ENCODE data around the gene TCL1A.
"Not testable (repeated sequence)": the region's sequence is repeated elsewhere in the genome, so short reads cannot be mapped to it uniquely, and the experiment has no call there.

The TCL1A gene

GRCh38 chr14:95733212-95733611, 19.3 kb upstream of the TCL1A start:
- Histone ChIP-seq H3K27me3 (ENCODE audit: control insufficient read depth, low read length) (peaks cover 22% of the 10 kb centered on the region), H4K20me1 (ENCODE audit: control insufficient read depth, insufficient read depth, low read depth, low read length) (no peaks in the 10 kb centered on the region), H3K4me3 (ENCODE audit: low read length) (no peak overlapping the region), H3K36me3 (ENCODE audit: control insufficient read depth, low read length) (no peaks in the 10 kb centered on the region), H3K4me1 (ENCODE audit: control insufficient read depth, low read length) (peaks cover 9% of the 10 kb centered on the region), H3K4me2 (ENCODE audit: low read length) (no peak overlapping the region), H3K79me2 (ENCODE audit: control insufficient read depth, low read length) (no peaks in the 10 kb centered on the region), H3K9me3 (ENCODE audit: control insufficient read depth, insufficient read depth, low read length) (peaks cover 1% of the 10 kb centered on the region), H3K9me2 (replicated peaks; ENCODE audit: control insufficient read depth, low read length) (no peaks in the 10 kb centered on the region), H3F3A (ENCODE audit: control insufficient read depth, insufficient read depth) (no peaks in the 10 kb centered on the region), H3K27ac (ENCODE audit: low read depth, low read length) (no peak overlapping the region)
- no peak for TF ChIP-seq EZH2phosphoT487 (IDR thresholded peaks at IDR 0.05; ENCODE audit: borderline replicate concordance, low read length)
- no peak for TF ChIP-seq CTCF (IDR thresholded peaks at IDR 0.05; ENCODE audit: low read depth, low read length, poor library complexity, severe bottlenecking)

- H3K79me2 ChIP-seq (ENCODE audit: control insufficient read depth, low read length) = no peaks in the 10 kb centered on the region
- H3K4me3 ChIP-seq (ENCODE audit: low read length) = no peak overlapping the region
- TF ChIP-seq EZH2phosphoT487 (IDR thresholded peaks at IDR 0.05; ENCODE audit: borderline replicate concordance, low read length) (no peak), CTCF (IDR thresholded peaks at IDR 0.05; ENCODE audit: low read depth, low read length, poor library complexity, severe bottlenecking) (no peak)
- H3K9me2 ChIP-seq (replicated peaks; ENCODE audit: control insufficient read depth, low read length) = no peaks in the 10 kb centered on the region
- no peak overlapping the region for H3K27ac ChIP-seq (ENCODE audit: low read depth, low read length)
- H3K27me3 ChIP-seq (ENCODE audit: control insufficient read depth, low read length) = peaks cover 13% of the 10 kb centered on the region
- H3F3A ChIP-seq (ENCODE audit: control insufficient read depth, insufficient read depth) = no peaks in the 10 kb centered on the region
- H3K4me2 ChIP-seq (ENCODE audit: low read length) = no peak overlapping the region
- H3K9me3 ChIP-seq (ENCODE audit: control insufficient read depth, insufficient read depth, low read length) = no peaks in the 10 kb centered on the region
- peaks cover 9% of the 10 kb centered on the region for H3K4me1 ChIP-seq (ENCODE audit: control insufficient read depth, low read length)
- no peaks in the 10 kb centered on the region for H3K36me3 ChIP-seq (ENCODE audit: control insufficient read depth, low read length)
- no peaks in the 10 kb centered on the region for H4K20me1 ChIP-seq (ENCODE audit: control insufficient read depth, insufficient read depth, low read depth, low read length)
Observed at GRCh38 chr14:95730126-95730525, 16.2 kb upstream of the TCL1A start.

- H4K20me1 ChIP-seq (ENCODE audit: control insufficient read depth, insufficient read depth, low read depth, low read length); H3K9me2 ChIP-seq (replicated peaks; ENCODE audit: control insufficient read depth, low read length); H3K4me3 ChIP-seq (ENCODE audit: low read length); H3K9me3 ChIP-seq (ENCODE audit: control insufficient read depth, insufficient read depth, low read length); H3K36me3 ChIP-seq (ENCODE audit: control insufficient read depth, low read length); H3K4me1 ChIP-seq (ENCODE audit: control insufficient read depth, low read length); H3K79me2 ChIP-seq (ENCODE audit: control insufficient read depth, low read length); H3K4me2 ChIP-seq (ENCODE audit: low read length); H3K27ac ChIP-seq (ENCODE audit: low read depth, low read length); H3F3A ChIP-seq (ENCODE audit: control insufficient read depth, insufficient read depth): not testable (repeated sequence)
- peaks cover 13% of the 10 kb centered on the region for H3K27me3 ChIP-seq (ENCODE audit: control insufficient read depth, low read length)
Observed at GRCh38 chr14:95729402-95730028, 15.6 kb upstream of the TCL1A start.

GRCh38 chr14:95727056-95727700, 13.3 kb upstream of the TCL1A start:
- Histone ChIP-seq H3K27ac (ENCODE audit: low read depth, low read length) (no peak overlapping the region), H3K9me2 (replicated peaks; ENCODE audit: control insufficient read depth, low read length) (no peaks in the 10 kb centered on the region), H4K20me1 (ENCODE audit: control insufficient read depth, insufficient read depth, low read depth, low read length) (no peaks in the 10 kb centered on the region), H3K4me2 (ENCODE audit: low read length) (no peak overlapping the region), H3K27me3 (ENCODE audit: control insufficient read depth, low read length) (peaks cover 13% of the 10 kb centered on the region), H3K79me2 (ENCODE audit: control insufficient read depth, low read length) (no peaks in the 10 kb centered on the region), H3K9me3 (ENCODE audit: control insufficient read depth, insufficient read depth, low read length) (no peaks in the 10 kb centered on the region), H3K36me3 (ENCODE audit: control insufficient read depth, low read length) (no peaks in the 10 kb centered on the region), H3K4me1 (ENCODE audit: control insufficient read depth, low read length) (peaks cover 9% of the 10 kb centered on the region), H3F3A (ENCODE audit: control insufficient read depth, insufficient read depth) (no peaks in the 10 kb centered on the region), H3K4me3 (ENCODE audit: low read length) (no peak overlapping the region)
- TF ChIP-seq EZH2phosphoT487 (IDR thresholded peaks at IDR 0.05; ENCODE audit: borderline replicate concordance, low read length) (no peak), CTCF (IDR thresholded peaks at IDR 0.05; ENCODE audit: low read depth, low read length, poor library complexity, severe bottlenecking) (no peak)
